GM19452 (cell line): ENCODE results near the gene GABBR2.
"Not testable (repeated sequence)": the region's sequence is repeated elsewhere in the genome, so short reads cannot be mapped to it uniquely, and the experiment has no call there.

ENCODE experiments used
- ATAC-seq: cut with Tn5 transposase; IDR thresholded peaks from one replicate; pipeline ENCODE4 v1.9.1; 2021; ENCODE audit not compliant: unreplicated experiment

Gene GABBR2

DNA sequence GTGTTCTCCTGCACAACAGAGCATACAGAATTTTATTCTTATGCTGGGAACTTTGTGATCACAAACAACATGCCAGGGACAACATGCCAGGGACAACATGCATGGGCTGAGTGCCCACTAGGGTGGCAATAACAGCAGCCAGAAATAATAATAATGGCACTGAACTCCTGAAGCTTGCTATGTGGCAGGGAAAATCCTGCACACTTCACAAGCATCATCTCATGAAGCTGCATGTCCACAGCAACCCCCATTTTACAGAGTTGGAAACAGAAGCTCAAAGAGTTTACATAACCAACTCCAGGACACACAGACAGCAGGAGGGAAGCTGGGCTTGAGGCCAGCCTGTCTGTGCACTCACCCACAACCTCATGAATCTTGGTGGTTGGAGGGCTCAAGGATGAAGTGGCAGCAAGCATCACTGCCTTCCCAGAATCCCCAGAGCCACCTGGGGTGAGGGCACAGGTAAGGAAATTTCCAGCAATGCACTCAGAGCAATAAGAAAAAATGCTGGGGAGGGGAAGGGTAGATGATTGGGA lies 111.4 kb downstream of the GABBR2 start:
- no peak for ATAC-seq

- ATAC-seq = no peak
These were observed 112.2 kb downstream of the GABBR2 start for GRCh38 chr9:98596486-98596885.

GRCh38 chr9:98594546-98595160 lies 114.1 kb downstream of the GABBR2 start:
- no peak for ATAC-seq

GRCh38 chr9:98593354-98594253 lies 115.1 kb downstream of the GABBR2 start:
- ATAC-seq = no peak

DNA sequence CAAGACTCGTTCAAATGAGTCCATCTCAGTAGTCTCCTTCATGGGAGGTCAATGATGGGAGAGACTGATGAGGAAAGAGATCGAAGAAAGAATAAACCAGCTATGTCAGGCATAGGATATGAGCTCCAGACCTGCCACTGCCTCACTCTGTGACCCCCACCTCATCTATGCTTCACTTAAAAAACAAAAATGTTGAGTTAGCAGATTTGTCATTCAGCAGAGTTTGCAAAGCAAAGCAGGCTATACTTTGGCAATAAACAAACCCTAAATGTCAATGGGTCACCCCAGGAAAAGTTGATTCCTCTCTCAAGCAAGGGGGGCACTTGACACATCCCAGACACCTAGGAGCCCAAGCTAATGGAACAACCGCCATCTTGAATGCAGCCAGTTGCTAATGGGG lies 117.0 kb downstream of the GABBR2 start:
- no peak for ATAC-seq

DNA sequence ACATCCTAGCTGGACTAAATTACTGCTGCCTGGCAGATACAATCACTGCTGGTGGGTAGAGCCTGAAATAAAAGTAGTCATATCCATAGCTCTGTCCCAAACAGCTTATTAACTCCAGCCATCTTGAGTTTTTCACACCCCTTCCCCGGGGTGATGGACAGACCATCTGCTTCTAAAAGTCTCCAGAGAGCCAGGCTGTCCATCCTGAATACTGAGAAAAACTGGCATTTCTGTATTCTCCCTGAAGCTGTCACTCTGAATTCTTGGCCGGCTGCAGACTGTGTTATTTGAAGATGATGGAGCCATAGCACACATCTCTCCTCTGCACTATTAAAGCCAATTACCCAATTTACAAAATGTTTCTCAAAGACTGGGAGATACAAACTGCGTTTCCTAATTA lies 118.6 kb downstream of the GABBR2 start:
- no peak for ATAC-seq

DNA sequence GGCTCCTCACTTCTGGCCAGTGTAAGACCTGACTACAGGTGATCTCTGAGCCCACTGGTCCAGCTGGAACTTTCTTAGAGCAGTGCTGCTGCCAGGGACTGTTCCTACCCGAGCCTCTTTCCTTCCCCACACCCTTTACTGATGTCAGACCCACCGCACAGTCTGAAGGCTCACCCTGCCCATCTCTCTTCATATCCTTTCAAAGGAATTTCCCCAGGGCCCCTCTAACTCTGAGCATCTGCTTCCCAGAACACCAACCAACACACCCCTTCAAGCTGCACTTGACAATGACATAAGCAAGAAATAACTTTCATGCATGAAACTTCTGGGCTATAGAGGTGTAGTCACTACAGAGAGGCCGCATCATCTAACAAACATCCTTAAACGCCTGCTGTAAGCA lies 119.6 kb downstream of the GABBR2 start:
- ATAC-seq = no peak

DNA sequence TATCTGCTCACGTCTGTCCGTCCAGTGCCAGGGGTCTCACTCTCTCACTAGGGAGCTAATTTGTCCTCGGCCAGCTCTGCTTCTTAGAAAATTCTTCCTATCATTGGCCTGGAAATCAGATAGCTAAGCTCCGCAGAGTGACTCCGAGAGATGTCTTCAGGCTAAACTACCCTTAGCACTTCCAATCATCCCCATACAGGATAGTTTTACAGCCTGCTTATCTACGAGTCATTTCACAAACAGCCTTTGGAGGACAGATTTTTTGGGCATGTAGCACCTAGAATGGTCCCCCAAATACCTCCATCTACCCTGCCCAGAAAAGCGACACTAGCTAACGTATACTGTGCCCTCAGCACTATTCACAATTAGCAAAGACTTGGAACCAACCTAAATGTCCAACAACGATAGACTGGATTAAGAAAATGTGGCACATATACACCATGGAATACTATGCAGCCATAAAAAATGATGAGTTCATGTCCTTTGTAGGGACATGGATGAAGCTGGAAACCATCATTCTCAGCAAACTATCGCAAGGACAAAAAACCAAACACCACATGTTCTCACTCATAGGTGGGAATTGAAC lies 123.8 kb downstream of the GABBR2 start:
- ATAC-seq = not testable (repeated sequence)

- ATAC-seq = peak; percentile 82
These were observed 124.7 kb downstream of the GABBR2 start for GRCh38 chr9:98584059-98584458.

GRCh38 chr9:98583417-98583816 lies 125.3 kb downstream of the GABBR2 start:
- ATAC-seq = no peak

GRCh38 chr9:98580956-98581355 lies 127.8 kb downstream of the GABBR2 start:
- ATAC-seq = no peak

- ATAC-seq = no peak
These were observed 129.0 kb downstream of the GABBR2 start for GRCh38 chr9:98579700-98580099.

DNA sequence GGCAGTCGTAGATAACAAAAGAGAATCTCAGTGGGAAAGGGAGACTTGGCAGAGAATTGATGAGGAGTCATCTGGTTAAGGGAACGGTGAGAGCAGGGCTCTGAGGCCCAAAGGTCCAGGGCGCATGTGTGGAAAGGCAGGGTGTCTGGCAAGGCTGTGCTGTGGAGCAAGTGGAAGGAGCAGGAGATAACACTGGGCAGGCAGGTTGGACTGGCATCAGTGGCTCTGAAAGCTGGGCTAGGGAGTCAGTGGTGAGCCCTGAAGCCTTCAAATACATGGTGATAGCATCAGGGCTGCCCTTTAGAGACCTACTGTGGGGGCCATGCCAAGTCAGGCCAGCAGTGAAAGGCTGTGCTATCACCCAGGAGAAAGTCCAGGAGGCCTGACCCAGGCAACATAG lies 131.3 kb downstream of the GABBR2 start:
- ATAC-seq = no peak

DNA sequence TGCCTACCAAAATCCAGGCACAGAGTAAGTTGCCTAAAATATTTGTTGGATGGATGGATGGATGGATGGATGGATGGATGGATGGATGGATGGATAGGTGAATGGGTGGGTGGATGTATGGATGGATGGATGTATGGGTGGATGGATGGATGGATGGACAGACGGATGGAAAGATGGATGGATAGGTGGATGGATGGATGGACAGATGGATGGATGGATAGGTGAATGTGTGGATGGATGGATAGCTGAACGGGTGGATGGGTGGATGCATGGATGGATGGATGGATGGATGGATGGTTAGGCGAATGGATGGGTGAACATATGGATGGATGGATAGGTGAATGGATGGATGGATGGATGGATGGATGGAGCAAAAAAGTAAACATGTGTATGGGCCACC lies 131.9 kb downstream of the GABBR2 start:
- no peak for ATAC-seq

GRCh38 chr9:98576354-98576753 lies 132.4 kb downstream of the GABBR2 start:
- ATAC-seq = peak; percentile 17

- peak; percentile 82 for ATAC-seq
These were observed 133.1 kb downstream of the GABBR2 start for GRCh38 chr9:98575379-98576346.

- no peak for ATAC-seq
These were observed 134.9 kb downstream of the GABBR2 start for GRCh38 chr9:98573749-98574278.

DNA sequence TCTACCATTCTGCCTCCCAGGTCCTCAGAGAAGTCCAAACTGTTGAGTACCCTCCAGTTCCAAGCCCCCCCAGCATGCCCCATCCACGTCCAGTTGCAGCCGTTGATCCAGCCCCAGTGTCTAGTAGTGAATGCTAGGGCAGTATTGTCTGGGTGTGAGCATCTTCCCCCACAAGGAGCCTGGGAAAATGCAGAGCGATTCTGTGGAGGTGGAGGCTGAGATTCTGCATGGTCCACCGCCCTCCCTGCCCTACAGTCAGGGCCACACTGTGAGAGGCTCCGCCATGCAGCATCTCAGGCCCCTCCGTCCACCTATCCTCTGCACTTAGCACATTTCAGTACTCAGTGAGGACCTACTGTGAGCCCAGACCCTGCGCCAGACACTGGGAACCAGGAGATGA lies 135.9 kb downstream of the GABBR2 start:
- no peak for ATAC-seq

GRCh38 chr9:98572054-98572627 lies 136.6 kb downstream of the GABBR2 start:
- no peak for ATAC-seq

- ATAC-seq = no peak
These were observed 137.1 kb downstream of the GABBR2 start for GRCh38 chr9:98571643-98572042.
